Neural cell (in vitro differentiated cells): ENCODE results near the gene UGGT2. TPM values are rescaled to one million over a fixed set of nuclear protein-coding genes. Genes with fewer than 3 reads are reported as not detected.

Experiments used
- H2AFZ ChIP-seq: fragments of 200-600, 300-800 bp; sonication (generic), shearing (Covaris generic); 2 replicates; pipeline ENCODE4 v1.6.0; 2014; ENCODE audit warnings: low read depth, mild to moderate bottlenecking, antibody characterized with exemption, low read length, moderate library complexity
- H3F3A ChIP-seq: fragments of 200-600 bp; shearing (Covaris generic); 2 replicates; pipeline ENCODE4 v1.6.1; 2016; ENCODE audit warnings: mild to moderate bottlenecking, moderate library complexity, mixed read lengths, antibody characterized with exemption, low read length; ENCODE audit not compliant: insufficient read depth, poor library complexity, severe bottlenecking
- H3K27ac ChIP-seq: fragments of 200-600, 300-800 bp; sonication (generic), shearing (Covaris generic); 2 replicates; pipeline ENCODE4 v1.5.1; 2014; ENCODE audit warnings: mild to moderate bottlenecking, low read length, moderate library complexity
- H3K27me3 ChIP-seq: fragments of 300-800, 200-600 bp; sonication (generic), shearing (Covaris generic); 2 replicates; pipeline ENCODE4 v1.6.0; 2014; ENCODE audit warnings: mild to moderate bottlenecking, low read depth, low read length, moderate library complexity; ENCODE audit not compliant: insufficient read depth
- H3K36me3 ChIP-seq: fragments of 300-800, 200-600 bp; sonication (generic), shearing (Covaris generic); 2 replicates; pipeline ENCODE4 v1.5.1; 2014; ENCODE audit warnings: mild to moderate bottlenecking, antibody characterized with exemption, low read length, moderate library complexity; ENCODE audit not compliant: insufficient read depth
- H3K4me2 ChIP-seq: fragments of 300-800, 200-600 bp; sonication (generic), shearing (Covaris generic); 2 replicates; pipeline ENCODE4 v1.6.0; 2014; ENCODE audit warnings: mild to moderate bottlenecking, low read length
- H3K4me3 ChIP-seq: fragments of 300-800, 200-600 bp; sonication (generic), shearing (Covaris generic); 2 replicates; pipeline ENCODE4 v1.5.1; 2014; ENCODE audit warnings: mild to moderate bottlenecking, low read length, moderate library complexity
- H3K79me2 ChIP-seq: fragments of 200-600 bp; shearing (Covaris generic); replicated peaks from 2 replicates; pipeline ENCODE4 v1.6.0; 2014; ENCODE audit warnings: mild to moderate bottlenecking, low read length, moderate library complexity; ENCODE audit not compliant: insufficient read depth
- H3K9ac ChIP-seq: fragments of 300-800, 200-600 bp; sonication (generic), shearing (Covaris generic); 2 replicates; pipeline ENCODE4 v1.6.1; 2016; ENCODE audit warnings: mild to moderate bottlenecking, low read length, mixed read lengths
- H3K9me2 ChIP-seq: fragments of 200-600 bp; shearing (Covaris generic); 2 replicates; pipeline ENCODE4 v1.6.1; 2016; ENCODE audit warnings: mild to moderate bottlenecking, low read length, mixed read lengths; ENCODE audit not compliant: insufficient read depth
- H3K9me3 ChIP-seq: fragments of 200-600, 300-800 bp; sonication (generic), shearing (Covaris generic); 2 replicates; pipeline ENCODE4 v1.6.1; 2016; ENCODE audit warnings: mild to moderate bottlenecking, mixed run types, low read length, moderate library complexity, mixed read lengths
- H4K20me1 ChIP-seq: fragments of 200-600 bp; shearing (Covaris generic); 2 replicates; pipeline ENCODE4 v1.6.1; 2016; ENCODE audit warnings: mild to moderate bottlenecking, mixed run types; ENCODE audit not compliant: insufficient read depth
- EP300 ChIP-seq: fragments of 450-650 bp; conservative IDR thresholded peaks from 2 replicates; pipeline ENCODE4 v1.6.1; 2014; ENCODE audit warnings: antibody characterized with exemption, mild to moderate bottlenecking, moderate library complexity; ENCODE audit not compliant: poor library complexity, severe bottlenecking
- EZH2 ChIP-seq: fragments of 200-600, 300-800 bp; shearing (Covaris generic), sonication (generic); IDR thresholded peaks from 2 replicates; pipeline ENCODE4 v1.6.1; 2014; ENCODE audit warnings: antibody characterized with exemption, low read length, borderline replicate concordance, mild to moderate bottlenecking; ENCODE audit not compliant: insufficient read depth, poor library complexity, severe bottlenecking
- MXI1 ChIP-seq: fragments of 450-650 bp; conservative IDR thresholded peaks from 2 replicates; pipeline ENCODE4 v1.6.1; 2014; ENCODE audit warnings: antibody characterized with exemption, mild to moderate bottlenecking; ENCODE audit not compliant: poor library complexity, severe bottlenecking
- POLR2AphosphoS5 ChIP-seq: IDR thresholded peaks from 2 replicates; pipeline ENCODE4 v1.6.1; 2012
- RAD21 ChIP-seq: fragments of 450-650 bp; conservative IDR thresholded peaks from 2 replicates; pipeline ENCODE4 v1.6.1; 2014; ENCODE audit warnings: antibody characterized with exemption, mild to moderate bottlenecking, moderate library complexity
- SMC3 ChIP-seq: fragments of 450-650 bp; conservative IDR thresholded peaks from 2 replicates; pipeline ENCODE4 v1.6.1; 2014; ENCODE audit warnings: antibody characterized with exemption, mild to moderate bottlenecking, moderate library complexity; ENCODE audit not compliant: poor library complexity
- TAF1 ChIP-seq: IDR thresholded peaks from 2 replicates; pipeline ENCODE4 v1.6.1; 2012; ENCODE audit warnings: low read depth
- polyA plus RNA-seq: library from polyadenylated mRNA; depleted of rRNA; stranded (reverse); fragments of >200 nt; gene quantifications from 2 replicates; pipeline ENCODE4 v1.2.3, GENCODE V29; 2014
- TF ChIP-seq, protein P1 (sequence below): fragments of 450-650 bp; IDR thresholded peaks from 2 replicates; pipeline ENCODE4 v1.5.1; 2014; ENCODE audit warnings: antibody characterized with exemption, mild to moderate bottlenecking, moderate library complexity; ENCODE audit not compliant: poor library complexity, severe bottlenecking
- TF ChIP-seq, protein P2 (sequence below): IDR thresholded peaks from 2 replicates; pipeline ENCODE4 v1.6.1; 2012; ENCODE audit warnings: borderline replicate concordance

Gene UGGT2
- polyA plus RNA-seq, 1 donor from 2014 or later: 35.3 TPM

DNA sequence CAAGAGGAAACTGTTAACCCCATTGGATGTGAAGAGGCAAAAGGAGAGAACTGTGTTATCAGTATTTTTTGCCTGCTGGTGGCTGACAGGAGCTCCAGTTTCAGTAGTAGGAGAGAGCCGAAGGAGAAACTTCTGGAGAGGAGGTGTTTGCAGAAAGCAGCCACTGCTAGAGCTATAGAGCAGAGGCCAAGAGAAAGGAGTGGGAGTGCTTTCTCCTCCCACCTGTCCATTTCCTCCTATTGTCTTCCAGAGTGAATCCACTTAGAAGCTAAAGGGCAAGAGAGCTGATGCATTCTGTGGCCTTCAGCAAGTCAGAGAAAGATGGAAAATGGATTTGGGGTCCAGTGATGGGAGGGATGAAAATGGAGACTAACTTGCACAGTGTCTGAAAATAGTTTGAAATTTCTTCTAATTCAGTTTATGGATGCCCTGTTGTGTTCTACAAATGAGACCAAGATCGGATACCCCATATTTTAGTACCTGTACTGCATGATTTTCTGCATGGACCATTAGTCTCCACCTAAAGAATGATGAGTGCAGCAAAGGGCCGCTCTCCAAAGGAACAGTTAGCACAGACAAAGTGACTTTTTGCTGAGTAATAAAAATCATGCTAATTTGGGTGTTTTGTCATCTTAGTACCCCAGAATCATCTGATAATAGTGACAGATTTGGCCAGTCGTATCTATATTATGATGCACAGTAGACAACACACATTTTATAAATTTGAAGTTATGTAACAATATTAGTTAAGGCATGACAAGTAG lies 47.4 kb upstream of the UGGT2 start:
- Histone ChIP-seq H3K27me3 (no peaks in the 10 kb centered on the region), H3K36me3 (no peaks in the 10 kb centered on the region), H3K9me3 (no peaks in the 10 kb centered on the region), H3F3A (no peaks in the 10 kb centered on the region), H3K79me2 (no peaks in the 10 kb centered on the region), H3K9me2 (no peaks in the 10 kb centered on the region), H3K27ac (no peak overlapping the region), H3K4me3 (no peak overlapping the region), H4K20me1 (no peaks in the 10 kb centered on the region), H2AFZ (no peak overlapping the region), H3K4me2 (no peak overlapping the region), H3K9ac (no peak overlapping the region)
- TF ChIP-seq SMC3: no peak
- no peak for TF ChIP-seq POLR2AphosphoS5
- no peak for TF ChIP-seq RAD21
- TF ChIP-seq, protein P1, sequence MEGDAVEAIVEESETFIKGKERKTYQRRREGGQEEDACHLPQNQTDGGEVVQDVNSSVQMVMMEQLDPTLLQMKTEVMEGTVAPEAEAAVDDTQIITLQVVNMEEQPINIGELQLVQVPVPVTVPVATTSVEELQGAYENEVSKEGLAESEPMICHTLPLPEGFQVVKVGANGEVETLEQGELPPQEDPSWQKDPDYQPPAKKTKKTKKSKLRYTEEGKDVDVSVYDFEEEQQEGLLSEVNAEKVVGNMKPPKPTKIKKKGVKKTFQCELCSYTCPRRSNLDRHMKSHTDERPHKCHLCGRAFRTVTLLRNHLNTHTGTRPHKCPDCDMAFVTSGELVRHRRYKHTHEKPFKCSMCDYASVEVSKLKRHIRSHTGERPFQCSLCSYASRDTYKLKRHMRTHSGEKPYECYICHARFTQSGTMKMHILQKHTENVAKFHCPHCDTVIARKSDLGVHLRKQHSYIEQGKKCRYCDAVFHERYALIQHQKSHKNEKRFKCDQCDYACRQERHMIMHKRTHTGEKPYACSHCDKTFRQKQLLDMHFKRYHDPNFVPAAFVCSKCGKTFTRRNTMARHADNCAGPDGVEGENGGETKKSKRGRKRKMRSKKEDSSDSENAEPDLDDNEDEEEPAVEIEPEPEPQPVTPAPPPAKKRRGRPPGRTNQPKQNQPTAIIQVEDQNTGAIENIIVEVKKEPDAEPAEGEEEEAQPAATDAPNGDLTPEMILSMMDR: no peak
- TF ChIP-seq EZH2: no peak
- no peak for TF ChIP-seq MXI1
- no peak for TF ChIP-seq TAF1
- TF ChIP-seq EP300: no peak
- TF ChIP-seq, protein P2, sequence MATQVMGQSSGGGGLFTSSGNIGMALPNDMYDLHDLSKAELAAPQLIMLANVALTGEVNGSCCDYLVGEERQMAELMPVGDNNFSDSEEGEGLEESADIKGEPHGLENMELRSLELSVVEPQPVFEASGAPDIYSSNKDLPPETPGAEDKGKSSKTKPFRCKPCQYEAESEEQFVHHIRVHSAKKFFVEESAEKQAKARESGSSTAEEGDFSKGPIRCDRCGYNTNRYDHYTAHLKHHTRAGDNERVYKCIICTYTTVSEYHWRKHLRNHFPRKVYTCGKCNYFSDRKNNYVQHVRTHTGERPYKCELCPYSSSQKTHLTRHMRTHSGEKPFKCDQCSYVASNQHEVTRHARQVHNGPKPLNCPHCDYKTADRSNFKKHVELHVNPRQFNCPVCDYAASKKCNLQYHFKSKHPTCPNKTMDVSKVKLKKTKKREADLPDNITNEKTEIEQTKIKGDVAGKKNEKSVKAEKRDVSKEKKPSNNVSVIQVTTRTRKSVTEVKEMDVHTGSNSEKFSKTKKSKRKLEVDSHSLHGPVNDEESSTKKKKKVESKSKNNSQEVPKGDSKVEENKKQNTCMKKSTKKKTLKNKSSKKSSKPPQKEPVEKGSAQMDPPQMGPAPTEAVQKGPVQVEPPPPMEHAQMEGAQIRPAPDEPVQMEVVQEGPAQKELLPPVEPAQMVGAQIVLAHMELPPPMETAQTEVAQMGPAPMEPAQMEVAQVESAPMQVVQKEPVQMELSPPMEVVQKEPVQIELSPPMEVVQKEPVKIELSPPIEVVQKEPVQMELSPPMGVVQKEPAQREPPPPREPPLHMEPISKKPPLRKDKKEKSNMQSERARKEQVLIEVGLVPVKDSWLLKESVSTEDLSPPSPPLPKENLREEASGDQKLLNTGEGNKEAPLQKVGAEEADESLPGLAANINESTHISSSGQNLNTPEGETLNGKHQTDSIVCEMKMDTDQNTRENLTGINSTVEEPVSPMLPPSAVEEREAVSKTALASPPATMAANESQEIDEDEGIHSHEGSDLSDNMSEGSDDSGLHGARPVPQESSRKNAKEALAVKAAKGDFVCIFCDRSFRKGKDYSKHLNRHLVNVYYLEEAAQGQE: no peak

DNA sequence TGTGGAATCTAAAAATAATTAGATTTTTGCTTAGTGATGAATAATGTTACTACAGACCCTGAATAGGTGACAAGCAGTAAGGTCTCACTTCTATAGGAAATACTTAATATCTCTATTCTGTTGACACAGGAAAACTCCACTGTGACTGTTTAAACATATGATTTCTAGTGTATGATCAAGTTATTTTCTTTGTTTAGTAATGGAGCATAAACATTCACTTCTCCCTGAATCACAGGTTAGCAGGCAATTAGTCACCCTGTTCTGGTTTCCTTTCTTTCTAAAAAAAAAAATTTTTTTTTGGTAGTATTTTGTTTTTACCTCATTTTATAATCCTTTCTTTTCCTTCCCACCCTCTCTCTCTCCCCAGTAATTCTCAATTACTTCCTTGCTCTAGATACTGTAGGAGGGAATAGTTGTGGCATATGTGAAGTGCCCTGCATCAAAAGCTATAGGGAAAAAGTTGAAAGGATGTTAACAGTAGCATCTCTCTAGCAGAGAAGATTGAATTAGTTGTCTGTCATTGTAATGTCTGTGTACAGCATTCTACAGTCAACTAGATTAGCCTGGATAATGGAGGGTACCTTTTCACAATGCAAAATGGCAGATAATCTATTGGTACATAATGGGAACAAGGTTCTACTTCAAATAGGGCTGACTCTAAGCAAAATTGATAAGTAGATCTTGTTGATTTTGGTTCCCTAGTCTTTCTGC lies 40.2 kb upstream of the UGGT2 start:
- Histone ChIP-seq H3F3A (no peaks in the 10 kb centered on the region), H3K27ac (no peak overlapping the region), H3K36me3 (no peaks in the 10 kb centered on the region), H3K4me3 (peak overlapping the region; percentile 73), H3K9me2 (no peaks in the 10 kb centered on the region), H3K9me3 (no peaks in the 10 kb centered on the region), H3K27me3 (peaks cover 49% of the 10 kb centered on the region), H3K9ac (no peak overlapping the region), H3K79me2 (no peaks in the 10 kb centered on the region), H2AFZ (no peak overlapping the region), H4K20me1 (no peaks in the 10 kb centered on the region), H3K4me2 (peak overlapping the region; percentile 41)
- TF ChIP-seq RAD21 (no peak), SMC3 (no peak), TAF1 (no peak), MXI1 (no peak), EZH2 (no peak), POLR2AphosphoS5 (no peak), EP300 (no peak)
- TF ChIP-seq, protein P1: no peak
- TF ChIP-seq, protein P2: no peak
